Germinal center (tissue), 1 donor: ENCODE measurements around the gene TNS1.
"Not testable (repeated sequence)": the region's sequence is repeated elsewhere in the genome, so short reads cannot be mapped to it uniquely, and the experiment has no call there.

Source experiments
- DNase-seq: peaks from one replicate; pipeline ENCODE4 v3.0.0; 2012; ENCODE audit warnings: mixed read lengths, low spot score

The TNS1 gene

GRCh38 chr2:218002845-218003180, at the start of gene TNS1:
TSS of gene TNS1 (minus strand) at chr2:218002995. CDS start at chr2:218002872, 123 bp downstream.
- DNase-seq: no peak

DNA sequence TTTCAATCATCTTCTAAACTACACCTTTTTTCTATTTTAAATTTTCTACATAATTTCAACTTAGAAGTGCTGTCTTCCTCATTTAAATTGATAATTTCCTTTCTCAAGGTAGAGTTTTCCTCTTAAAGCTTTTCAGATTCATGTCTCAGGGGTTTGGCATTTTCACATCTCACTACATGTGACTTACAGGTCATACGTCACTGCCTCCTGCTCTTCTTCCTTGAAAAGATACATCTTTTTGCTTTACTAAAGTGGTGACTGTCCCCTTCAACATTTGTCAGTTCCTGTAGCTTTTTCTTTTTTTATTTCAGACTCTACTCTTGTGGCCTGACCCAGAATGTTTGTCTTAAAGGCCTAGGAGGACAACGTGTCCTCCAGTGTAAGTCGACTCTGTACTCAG, 49.1 kb upstream of the TNS1 start:
- DNase-seq: no peak

DNA sequence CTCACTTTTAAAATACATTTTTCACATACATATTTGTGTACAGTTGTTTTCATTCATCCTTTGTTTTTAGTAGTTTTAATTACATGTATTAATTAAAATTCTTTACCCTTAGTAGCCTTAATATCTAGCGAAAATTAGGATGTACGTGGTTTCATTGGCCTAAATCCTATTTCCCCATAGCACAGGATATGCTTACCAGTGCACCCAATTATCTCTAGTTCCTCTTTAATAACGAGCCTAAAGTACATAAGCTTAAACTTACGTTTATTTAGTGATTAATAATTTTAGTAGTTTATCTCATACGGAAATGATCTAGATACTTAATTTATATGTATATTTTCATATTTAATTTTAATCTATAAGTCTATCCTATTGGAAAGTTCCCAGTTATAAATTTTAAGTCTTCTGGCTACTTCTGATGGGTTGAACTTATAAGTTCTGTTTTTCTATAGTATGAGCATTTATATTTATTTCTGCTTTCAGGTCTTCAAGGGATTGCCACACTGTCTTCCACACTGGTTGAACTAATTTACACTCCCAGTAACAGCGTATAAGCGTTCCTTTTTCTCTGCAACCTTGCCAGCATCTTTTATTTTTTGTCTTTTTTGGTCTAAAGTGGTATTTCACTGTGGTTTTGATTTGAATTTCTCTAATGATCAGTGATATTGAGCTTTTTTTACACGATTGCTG, 44.9 kb upstream of the TNS1 start:
- no peak for DNase-seq

- no peak for DNase-seq
Observed at GRCh38 chr2:218046238-218046637, 43.4 kb upstream of the TNS1 start.

DNA sequence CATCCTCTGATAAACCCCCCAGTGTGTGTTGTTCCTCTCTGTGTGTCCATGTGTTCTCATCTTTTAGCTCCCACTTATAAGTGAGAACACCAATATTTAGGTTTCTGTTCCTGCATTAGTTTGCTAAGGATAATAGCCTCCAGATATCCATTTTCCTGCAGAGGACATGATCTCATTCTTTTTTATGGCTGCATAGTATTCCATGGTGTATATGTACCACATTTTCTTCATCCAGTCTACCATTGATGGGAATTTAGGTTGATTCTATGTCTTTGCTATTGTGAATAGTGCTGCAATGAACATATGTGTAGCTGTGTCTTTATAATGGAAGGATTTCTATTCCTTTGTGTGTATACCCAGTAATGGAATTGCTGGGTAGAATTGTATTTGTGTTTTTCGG, 41.8 kb upstream of the TNS1 start:
- DNase-seq: not testable (repeated sequence)

- DNase-seq: no peak
Observed at GRCh38 chr2:218043701-218044109, 40.9 kb upstream of the TNS1 start.

GRCh38 chr2:218043100-218043499, 40.3 kb upstream of the TNS1 start:
- no peak for DNase-seq

GRCh38 chr2:218041302-218042168, 38.7 kb upstream of the TNS1 start:
- no peak for DNase-seq

DNA sequence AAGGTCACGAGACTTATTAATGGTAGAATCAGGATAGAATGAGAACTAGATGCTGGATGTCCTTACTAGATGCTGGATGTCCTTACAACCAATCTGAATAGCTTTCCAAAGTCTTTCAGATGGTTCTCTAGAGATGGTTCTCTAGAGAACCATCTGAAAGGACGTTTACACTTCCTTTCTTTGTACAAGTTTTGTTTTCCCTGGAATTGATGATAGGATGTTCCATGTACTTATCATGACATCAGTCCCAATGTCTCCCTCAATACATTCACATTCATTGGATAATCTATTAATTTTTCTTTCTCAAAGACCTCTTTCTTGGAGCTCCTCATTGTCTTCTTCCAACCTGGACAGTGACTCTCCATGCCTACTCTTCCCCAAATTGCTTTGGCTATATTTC, 38.1 kb upstream of the TNS1 start:
- DNase-seq: no peak

DNA sequence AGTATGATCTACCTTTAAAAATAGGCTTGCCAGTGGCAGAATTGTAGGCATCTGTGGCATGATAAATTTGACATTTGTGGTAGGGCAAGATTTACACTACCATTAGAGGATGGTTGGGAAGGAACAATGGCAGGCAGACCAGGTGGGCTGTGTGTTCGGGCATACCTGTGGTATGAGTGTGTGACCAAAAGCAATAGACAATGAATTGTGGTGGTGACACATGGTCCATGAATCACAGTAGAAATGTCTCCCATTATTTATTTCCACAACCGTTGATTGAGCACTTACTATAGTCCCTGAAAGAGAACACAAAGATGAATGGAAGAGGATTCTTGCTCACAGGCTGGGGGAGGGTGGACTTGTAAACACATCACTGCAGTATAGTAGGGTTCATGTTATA, 36.4 kb upstream of the TNS1 start:
- no peak for DNase-seq

DNA sequence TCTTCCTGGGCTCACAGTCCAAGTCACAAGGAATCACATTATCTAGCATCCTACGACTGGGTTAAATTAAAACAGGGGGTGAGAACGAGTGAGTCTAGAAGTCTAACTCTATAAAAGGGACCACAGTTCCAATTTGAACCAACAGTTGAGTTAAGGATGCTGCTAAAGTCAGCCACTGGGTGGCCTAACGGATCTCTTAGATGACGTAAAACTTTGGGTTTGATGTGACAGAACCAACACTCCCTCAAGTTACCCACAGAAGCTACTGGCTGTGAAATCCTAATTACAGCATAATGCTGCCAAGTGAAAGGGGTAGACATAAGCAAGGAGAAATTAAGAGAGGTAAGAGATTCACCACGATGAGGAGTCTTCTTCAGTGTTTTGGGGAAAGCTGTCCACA, 33.6 kb upstream of the TNS1 start:
- no peak for DNase-seq

- no peak for DNase-seq
Observed at GRCh38 chr2:218035463-218036100, 32.8 kb upstream of the TNS1 start.

- peak; percentile 60 for DNase-seq
Observed at GRCh38 chr2:218034497-218035213, 31.9 kb upstream of the TNS1 start.

- no peak for DNase-seq
Observed at GRCh38 chr2:218033590-218034496, 31.0 kb upstream of the TNS1 start.

- DNase-seq: no peak
Observed at GRCh38 chr2:218033208-218033589, 30.4 kb upstream of the TNS1 start.

GRCh38 chr2:218032336-218033171, 29.8 kb upstream of the TNS1 start:
- DNase-seq: no peak

GRCh38 chr2:218031771-218032257, 29.0 kb upstream of the TNS1 start:
- DNase-seq: no peak

- no peak for DNase-seq
Observed at GRCh38 chr2:218031261-218031660, 28.5 kb upstream of the TNS1 start.

DNA sequence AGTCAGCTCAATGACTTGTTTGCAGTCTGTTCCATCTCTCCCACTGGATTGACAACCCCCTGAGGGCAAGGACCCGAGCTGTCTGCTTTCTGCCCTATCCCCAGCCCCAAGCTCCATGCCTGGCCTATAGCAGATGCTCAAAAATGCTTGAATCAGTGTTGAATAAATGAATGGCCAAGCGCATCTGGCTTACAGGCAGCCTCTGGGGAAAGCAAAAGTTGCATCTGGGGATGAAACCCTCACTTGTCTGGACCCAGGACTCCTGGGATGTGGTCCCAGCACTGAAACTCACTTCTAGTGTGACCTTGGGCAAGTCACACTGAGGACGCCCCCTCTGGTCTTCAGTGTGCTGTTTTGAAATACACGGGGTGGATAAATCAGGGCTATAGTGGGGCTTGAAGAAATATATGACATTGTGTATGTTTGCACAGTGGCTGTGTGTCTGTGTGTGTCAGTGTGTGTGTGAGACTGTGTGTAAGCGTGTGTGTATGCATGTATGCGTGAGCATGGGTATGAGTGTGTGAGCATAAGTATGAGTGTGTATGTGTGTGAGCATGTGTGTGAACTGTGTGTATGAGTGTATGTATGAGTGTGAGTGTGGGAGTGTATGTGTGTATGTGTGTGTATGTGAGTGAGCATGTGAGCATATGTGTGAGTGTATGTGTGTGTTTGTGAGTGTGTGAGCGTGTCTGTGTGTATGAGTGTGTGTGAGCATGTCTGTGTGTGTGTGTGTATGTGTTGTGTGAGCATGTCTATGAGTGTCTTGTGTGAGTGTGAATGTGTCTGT, 27.8 kb upstream of the TNS1 start:
- DNase-seq: no peak
